AG04449 (cell line): Measurements from ENCODE around the gene CCDC152.
"Not testable (repeated sequence)": the region's sequence is repeated elsewhere in the genome, so short reads cannot be mapped to it uniquely, and the experiment has no call there.

Experiments
- CTCF ChIA-PET: fragments of 350-600 bp; formaldehyde crosslinking; extraction: SDS; loops from one replicate; lab custom pipeline; 2021; ENCODE audit warnings: antibody characterized with exemption; lab: Yijun Ruan, JAX
- POLR2A ChIA-PET: fragments of 400-600, 350-600 bp; formaldehyde crosslinking; extraction: SDS; loops from one replicate; lab custom pipeline; 2020; ENCODE audit warnings: antibody characterized with exemption, inconsistent platforms; lab: Yijun Ruan, JAX
- DNase-seq: peaks from one replicate; pipeline ENCODE4 v3.0.0-alpha.2; 2010; ENCODE audit warnings: low read depth, low spot score
- H3K4me3 ChIP-seq: 2 replicates; pipeline ENCODE4 v1.5.1; 2011; ENCODE audit warnings: low read depth, mild to moderate bottlenecking, control low read depth, low read length
- CTCF ChIP-seq: IDR thresholded peaks from one replicate; pipeline ENCODE4 v1.5.1; 2011; ENCODE audit warnings: mild to moderate bottlenecking, moderate library complexity, low read length, control low read depth, inconsistent platforms; ENCODE audit not compliant: insufficient read depth; ENCODE audit errors: missing control alignments

CCDC152 gene

DNA sequence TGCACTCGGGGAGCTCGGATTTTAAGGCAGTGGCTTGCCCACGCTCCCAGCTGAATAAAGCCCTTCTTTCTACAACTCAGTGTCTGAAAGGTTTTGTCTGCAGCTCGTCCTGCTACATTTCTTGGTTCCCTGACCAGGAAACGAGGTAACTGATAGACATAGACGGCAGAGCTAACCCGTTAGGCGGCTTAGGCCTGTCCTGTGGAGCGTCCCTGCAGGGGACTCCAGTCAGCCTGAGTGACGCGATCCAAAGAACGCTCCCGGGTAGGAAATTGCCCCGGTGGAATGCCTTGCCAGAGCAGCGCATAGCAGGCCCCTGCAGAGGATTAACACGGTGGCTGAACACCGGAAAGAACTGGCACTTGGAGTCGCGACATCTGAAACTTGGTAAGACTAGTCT is 56.9 kb downstream of the CCDC152 start:
- no peak overlapping the region for H3K4me3 ChIP-seq
- TF ChIP-seq CTCF: no peak
- POLR2A ChIA-PET: no interaction called here
- CTCF ChIA-PET: no interaction called here
- no peak for DNase-seq

GRCh38 chr5:42816546-42816945 is 59.9 kb downstream of the CCDC152 start:
- POLR2A ChIA-PET, CTCF ChIA-PET: not testable (repeated sequence)

GRCh38 chr5:42819745-42820144 is 63.1 kb downstream of the CCDC152 start:
- POLR2A ChIA-PET: no interaction called here
- no peak overlapping the region for H3K4me3 ChIP-seq
- no peak for TF ChIP-seq CTCF
- CTCF ChIA-PET: no interaction called here
- no peak for DNase-seq

More at GRCh38 chr5:42816546-42816945, 59.9 kb downstream of the CCDC152 start:
- not testable (repeated sequence) for DNase-seq, H3K4me3 ChIP-seq

DNA sequence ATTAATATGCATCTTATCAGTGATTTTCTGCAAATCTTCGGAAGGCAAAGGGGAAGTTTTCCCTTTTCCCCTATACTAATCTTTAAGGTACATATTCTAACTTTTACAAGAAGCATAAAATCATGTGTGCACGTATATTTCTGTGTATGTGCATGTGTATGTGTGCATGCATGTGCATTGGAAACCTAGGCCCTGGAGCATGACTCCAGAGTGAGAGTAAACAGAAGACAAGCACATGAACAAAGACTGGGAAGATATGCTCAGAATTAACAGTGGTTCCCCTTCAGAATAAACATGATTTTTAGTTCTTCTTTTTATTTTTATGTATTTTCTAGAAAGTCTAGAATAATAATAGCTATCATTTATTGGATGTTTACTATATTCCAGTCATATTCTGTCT is 65.9 kb downstream of the CCDC152 start:
- ChIA-PET POLR2A (no interaction called here), CTCF (interaction anchor here (0.8 kb wide), 1 partner anchor 283 kb away, joined by 3 read pairs; no protein-coding TSS in a partner anchor)
- no peak for TF ChIP-seq CTCF
- no peak overlapping the region for H3K4me3 ChIP-seq
- no peak for DNase-seq

DNA sequence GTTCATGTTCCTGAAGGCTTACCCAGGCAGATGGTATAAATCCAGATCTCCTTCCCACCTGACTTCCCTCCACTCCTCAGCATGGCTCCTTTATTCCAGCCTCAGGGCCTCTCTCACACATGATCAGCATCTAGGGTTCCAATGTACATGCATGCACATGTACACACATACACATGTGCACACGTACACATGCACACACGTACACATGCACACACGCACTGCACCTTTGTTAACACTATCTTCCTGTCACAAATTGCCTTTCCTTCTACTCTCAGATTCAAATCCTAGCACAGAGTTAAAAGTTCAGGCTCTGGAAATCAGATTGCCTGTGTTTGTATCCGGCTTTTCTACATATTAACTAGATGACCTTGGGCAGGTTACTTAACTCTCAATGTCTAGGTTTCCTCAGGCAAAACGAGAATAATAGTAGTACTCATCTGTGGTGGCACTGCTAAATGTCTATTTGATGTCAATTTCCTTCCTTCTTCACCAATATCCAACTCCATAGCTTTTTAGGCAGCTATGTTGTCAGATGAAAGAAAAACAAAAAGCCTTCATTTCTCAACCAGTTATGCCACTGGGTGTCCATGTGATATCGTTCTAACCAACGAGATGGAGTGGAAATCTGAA is 67.8 kb downstream of the CCDC152 start:
- CTCF ChIA-PET: no interaction called here
- no peak for DNase-seq
- no peak for TF ChIP-seq CTCF
- POLR2A ChIA-PET: no interaction called here
- no peak overlapping the region for H3K4me3 ChIP-seq

- no peak overlapping the region for H3K4me3 ChIP-seq
- POLR2A ChIA-PET: no interaction called here
- no peak for DNase-seq
- TF ChIP-seq CTCF: no peak
- CTCF ChIA-PET: no interaction called here
These were observed 69.0 kb downstream of the CCDC152 start for GRCh38 chr5:42825422-42826148.
